ENCODE measurements around the gene HRH1.

GRCh38 chr3:11239796-11240195 lies 85.5 kb downstream of the HRH1 start:
- TF ChIP-seq CTCF (tag by site-specific recombination; IDR thresholded peaks at IDR 0.05) (no peak), ELK4 (IDR thresholded peaks at IDR 0.05; ENCODE audit: borderline replicate concordance, low read depth, low read length) (no peak), ZNF423 (tag by site-specific recombination; IDR thresholded peaks at IDR 0.05) (no peak), ZNF416 (tag by site-specific recombination; IDR thresholded peaks at IDR 0.05) (no peak), ZBTB7A (tag by site-specific recombination; IDR thresholded peaks at IDR 0.05; ENCODE audit: low read depth) (no peak), ZNF280D (tag by site-specific recombination; IDR thresholded peaks at IDR 0.05) (no peak)

All from HEK293 (cell line).